HepG2 (cell line): ENCODE data around the gene BIRC3. TPM values are rescaled to one million over a fixed set of nuclear protein-coding genes. Genes with fewer than 3 reads are reported as not detected.
A peak's percentile ranks its signal among the peaks of the same experiment; 100 is the strongest.

ENCODE experiments used
- CBX5 ChIP-seq: sonication (generic); formaldehyde crosslinking; IDR thresholded peaks from 2 replicates; pipeline ENCODE4 v1.4.0; 2020; ENCODE audit warnings: missing genetic modification reagents, borderline replicate concordance
- CC2D1A ChIP-seq: sonication (generic); formaldehyde crosslinking; IDR thresholded peaks from 2 replicates; pipeline ENCODE4 v1.8.1; 2023; ENCODE audit warnings: mild to moderate bottlenecking, missing genetic modification reagents
- GTF2F1 ChIP-seq: fragments of 150-350 bp; IDR thresholded peaks from 2 replicates; pipeline ENCODE4 v1.6.1; 2014; ENCODE audit warnings: low read length
- HOXD1 ChIP-seq: sonication (generic); formaldehyde crosslinking; IDR thresholded peaks from 2 replicates; pipeline ENCODE4 v1.5.0; 2020; ENCODE audit warnings: missing genetic modification reagents
- MIXL1 ChIP-seq: IDR thresholded peaks from 2 replicates; pipeline ENCODE4 v1.6.1; 2016
- POLR2AphosphoS5 ChIP-seq: IDR thresholded peaks from 2 replicates; pipeline ENCODE4 v1.6.1; 2012; ENCODE audit warnings: low read depth, low read length
- SMAD3 ChIP-seq: sonication (generic); formaldehyde crosslinking; IDR thresholded peaks from 2 replicates; pipeline ENCODE4 v1.4.0; 2020; ENCODE audit warnings: missing genetic modification reagents
- YEATS4 ChIP-seq: sonication (generic); formaldehyde crosslinking; IDR thresholded peaks from 2 replicates; pipeline ENCODE4 v1.4.0; 2020; ENCODE audit warnings: missing genetic modification reagents, borderline replicate concordance
- ZBTB7A ChIP-seq: sonication (generic); formaldehyde crosslinking; IDR thresholded peaks from 2 replicates; pipeline ENCODE4 v1.8.0; 2022; ENCODE audit warnings: mild to moderate bottlenecking, missing genetic modification reagents
- ZNF235 ChIP-seq: sonication (generic); formaldehyde crosslinking; IDR thresholded peaks from 2 replicates; pipeline ENCODE4 v1.8.1; 2023; ENCODE audit warnings: mild to moderate bottlenecking, missing genetic modification reagents, borderline replicate concordance
- ZNF446 ChIP-seq: sonication (generic); formaldehyde crosslinking; IDR thresholded peaks from 2 replicates; pipeline ENCODE4 v1.5.0; 2020; ENCODE audit warnings: mild to moderate bottlenecking, missing genetic modification reagents
- ZNF572 ChIP-seq: sonication (generic); formaldehyde crosslinking; IDR thresholded peaks from 2 replicates; pipeline ENCODE4 v1.5.1; 2020; ENCODE audit warnings: mild to moderate bottlenecking, missing genetic modification reagents
- ZNF782 ChIP-seq: sonication (generic); formaldehyde crosslinking; IDR thresholded peaks from 2 replicates; pipeline ENCODE4 v1.4.0; 2020; ENCODE audit warnings: missing genetic modification reagents, mild to moderate bottlenecking, borderline replicate concordance
- ZSCAN20 ChIP-seq: sonication (generic); formaldehyde crosslinking; IDR thresholded peaks from 2 replicates; pipeline ENCODE4 v1.4.0; 2020; ENCODE audit warnings: missing genetic modification reagents, mild to moderate bottlenecking, borderline replicate concordance
- polyA plus RNA-seq, 8 experiments: library from polyadenylated mRNA; depleted of rRNA in 3 of 8; stranded (reverse) in 7 of 8; unstranded in 1 of 8; fragments of >200 nt; fragmentation: Illumina TruSeq in 4 of 8; extraction: Trizol in 4 of 8; gene quantifications; 2 replicates each; pipeline versions ENCODE4 v1.2.1 to v1.2.3, GENCODE V29; 2011 to 2016; ENCODE audit warnings: low read depth in 4 of 8, missing spikeins in 1 of 8, mixed read lengths in 1 of 8; ENCODE audit not compliant: insufficient read depth in 1 of 8
- total RNA-seq, 5 experiments: library from RNA; depleted of rRNA; stranded (reverse); fragments of >200 nt; fragmentation: Illumina TruSeq; extraction: Trizol; gene quantifications; 2 replicates each; pipeline ENCODE4 v1.2.3, GENCODE V29; 2016; ENCODE audit warnings: low read depth in 1 of 5
- TF ChIP-seq, protein P1 (sequence below): sonication (generic); formaldehyde crosslinking; IDR thresholded peaks from 2 replicates; pipeline ENCODE4 v1.5.0; 2020; ENCODE audit warnings: missing genetic modification reagents
- TF ChIP-seq, protein P2 (sequence below): sonication (generic); IDR thresholded peaks from 2 replicates; pipeline ENCODE4 v1.6.1; 2016; ENCODE audit warnings: low read depth, borderline replicate concordance
- TF ChIP-seq, protein P3 (sequence below): fragments of 450-650 bp; IDR thresholded peaks from 2 replicates; pipeline ENCODE4 v1.6.1; 2017; ENCODE audit warnings: mild to moderate bottlenecking
- TF ChIP-seq, protein P4 (sequence below): IDR thresholded peaks from 2 replicates; pipeline ENCODE4 v1.6.1; 2016; ENCODE audit warnings: low read depth
- TF ChIP-seq, protein P5 (sequence below): sonication (generic); formaldehyde crosslinking; IDR thresholded peaks from 2 replicates; pipeline ENCODE4 v1.5.1; 2020; ENCODE audit warnings: missing genetic modification reagents, mild to moderate bottlenecking, borderline replicate concordance

The BIRC3 gene
- total and polyA plus RNA-seq, 2 of the 13 experiments (the other 11 are each of a cell fraction or from before 2014, with no cell fraction given) = 0.41 to 4.2 TPM

DNA sequence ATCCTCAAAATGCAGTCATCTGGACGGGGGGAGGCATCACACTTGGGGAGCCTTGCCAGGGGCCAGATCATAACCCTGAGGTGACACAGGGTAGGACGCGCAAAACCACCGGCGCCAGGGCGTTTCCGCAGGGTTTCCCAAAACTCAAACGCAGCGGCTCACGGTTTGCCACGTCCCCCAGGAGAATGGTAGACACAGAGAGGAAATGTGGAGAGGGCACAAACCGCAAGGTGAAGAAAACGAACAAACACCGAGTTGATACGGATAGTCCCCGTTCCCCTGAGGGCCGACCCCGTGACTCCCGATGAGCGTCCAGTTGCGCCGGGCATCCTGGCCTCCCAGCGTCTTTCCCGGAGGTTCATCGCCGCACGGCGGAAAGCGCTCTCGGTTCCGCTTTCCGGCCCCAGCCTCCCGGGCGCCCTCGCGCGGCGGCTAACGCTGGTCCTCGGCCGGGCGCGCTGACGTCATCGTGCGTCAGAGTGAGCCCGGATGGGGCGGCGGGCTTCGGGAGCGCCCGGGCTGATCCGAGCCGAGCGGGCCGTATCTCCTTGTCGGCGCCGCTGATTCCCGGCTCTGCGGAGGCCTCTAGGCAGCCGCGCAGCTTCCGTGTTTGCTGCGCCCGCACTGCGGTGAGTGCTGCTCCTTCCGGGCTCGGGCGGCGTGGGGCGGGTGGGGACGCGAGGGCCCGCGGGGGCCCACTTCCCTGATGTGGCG lies 29.6 kb downstream of the BIRC3 start, which contains the start of gene BIRC2 (continued):
- TF ChIP-seq, protein P1, sequence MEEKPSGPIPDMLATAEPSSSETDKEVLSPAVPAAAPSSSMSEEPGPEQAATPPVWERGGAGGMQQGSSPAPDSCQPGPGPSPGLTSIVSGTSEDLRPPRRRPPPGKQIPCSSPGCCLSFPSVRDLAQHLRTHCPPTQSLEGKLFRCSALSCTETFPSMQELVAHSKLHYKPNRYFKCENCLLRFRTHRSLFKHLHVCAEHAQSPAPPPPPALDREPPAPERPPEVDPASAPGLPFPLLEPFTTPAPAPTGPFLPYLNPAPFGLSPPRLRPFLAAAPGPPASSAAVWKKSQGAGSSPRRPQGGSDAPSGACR (CRISPR knock-in tag) = no peak; the same call in 1 of the 2 replicates
- TF ChIP-seq, protein P2, sequence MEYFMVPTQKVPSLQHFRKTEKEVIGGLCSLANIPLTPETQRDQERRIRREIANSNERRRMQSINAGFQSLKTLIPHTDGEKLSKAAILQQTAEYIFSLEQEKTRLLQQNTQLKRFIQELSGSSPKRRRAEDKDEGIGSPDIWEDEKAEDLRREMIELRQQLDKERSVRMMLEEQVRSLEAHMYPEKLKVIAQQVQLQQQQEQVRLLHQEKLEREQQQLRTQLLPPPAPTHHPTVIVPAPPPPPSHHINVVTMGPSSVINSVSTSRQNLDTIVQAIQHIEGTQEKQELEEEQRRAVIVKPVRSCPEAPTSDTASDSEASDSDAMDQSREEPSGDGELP = no peak; the same call in 1 of the 2 replicates
- TF ChIP-seq MIXL1 (CRISPR knock-in tag) (0 out of 2 replicates have a peak, but pooled peaks have one; percentile 32), ZNF235 (CRISPR knock-in tag) (no peak), SMAD3 (CRISPR knock-in tag) (0 out of 2 replicates have a peak, but pooled peaks have one; percentile 37), ZSCAN20 (CRISPR knock-in tag) (peak; percentile 33; the same call in 1 of the 2 replicates), ZNF782 (CRISPR knock-in tag) (no peak), CC2D1A (CRISPR knock-in tag) (no peak), ZNF446 (CRISPR knock-in tag) (0 out of 2 replicates have a peak, but pooled peaks have one; percentile 71), CBX5 (no peak), YEATS4 (CRISPR knock-in tag) (no peak; the same call in 1 of the 2 replicates), ZNF572 (CRISPR knock-in tag) (no peak), GTF2F1 (no peak), POLR2AphosphoS5 (peak; percentile 72), ZBTB7A (CRISPR knock-in tag) (no peak), HOXD1 (no peak; the same call in 1 of the 2 replicates)
- TF ChIP-seq, protein P3, sequence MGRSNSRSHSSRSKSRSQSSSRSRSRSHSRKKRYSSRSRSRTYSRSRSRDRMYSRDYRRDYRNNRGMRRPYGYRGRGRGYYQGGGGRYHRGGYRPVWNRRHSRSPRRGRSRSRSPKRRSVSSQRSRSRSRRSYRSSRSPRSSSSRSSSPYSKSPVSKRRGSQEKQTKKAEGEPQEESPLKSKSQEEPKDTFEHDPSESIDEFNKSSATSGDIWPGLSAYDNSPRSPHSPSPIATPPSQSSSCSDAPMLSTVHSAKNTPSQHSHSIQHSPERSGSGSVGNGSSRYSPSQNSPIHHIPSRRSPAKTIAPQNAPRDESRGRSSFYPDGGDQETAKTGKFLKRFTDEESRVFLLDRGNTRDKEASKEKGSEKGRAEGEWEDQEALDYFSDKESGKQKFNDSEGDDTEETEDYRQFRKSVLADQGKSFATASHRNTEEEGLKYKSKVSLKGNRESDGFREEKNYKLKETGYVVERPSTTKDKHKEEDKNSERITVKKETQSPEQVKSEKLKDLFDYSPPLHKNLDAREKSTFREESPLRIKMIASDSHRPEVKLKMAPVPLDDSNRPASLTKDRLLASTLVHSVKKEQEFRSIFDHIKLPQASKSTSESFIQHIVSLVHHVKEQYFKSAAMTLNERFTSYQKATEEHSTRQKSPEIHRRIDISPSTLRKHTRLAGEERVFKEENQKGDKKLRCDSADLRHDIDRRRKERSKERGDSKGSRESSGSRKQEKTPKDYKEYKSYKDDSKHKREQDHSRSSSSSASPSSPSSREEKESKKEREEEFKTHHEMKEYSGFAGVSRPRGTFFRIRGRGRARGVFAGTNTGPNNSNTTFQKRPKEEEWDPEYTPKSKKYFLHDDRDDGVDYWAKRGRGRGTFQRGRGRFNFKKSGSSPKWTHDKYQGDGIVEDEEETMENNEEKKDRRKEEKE = no peak
- TF ChIP-seq, protein P4, sequence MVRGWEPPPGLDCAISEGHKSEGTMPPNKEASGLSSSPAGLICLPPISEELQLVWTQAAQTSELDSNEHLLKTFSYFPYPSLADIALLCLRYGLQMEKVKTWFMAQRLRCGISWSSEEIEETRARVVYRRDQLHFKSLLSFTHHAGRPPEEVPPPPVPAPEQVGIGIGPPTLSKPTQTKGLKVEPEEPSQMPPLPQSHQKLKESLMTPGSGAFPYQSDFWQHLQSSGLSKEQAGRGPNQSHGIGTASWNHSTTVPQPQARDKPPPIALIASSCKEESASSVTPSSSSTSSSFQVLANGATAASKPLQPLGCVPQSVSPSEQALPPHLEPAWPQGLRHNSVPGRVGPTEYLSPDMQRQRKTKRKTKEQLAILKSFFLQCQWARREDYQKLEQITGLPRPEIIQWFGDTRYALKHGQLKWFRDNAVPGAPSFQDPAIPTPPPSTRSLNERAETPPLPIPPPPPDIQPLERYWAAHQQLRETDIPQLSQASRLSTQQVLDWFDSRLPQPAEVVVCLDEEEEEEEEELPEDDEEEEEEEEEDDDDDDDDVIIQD (CRISPR knock-in tag) = peak; percentile 26; the same call in 1 of the 2 replicates
- TF ChIP-seq, protein P5, sequence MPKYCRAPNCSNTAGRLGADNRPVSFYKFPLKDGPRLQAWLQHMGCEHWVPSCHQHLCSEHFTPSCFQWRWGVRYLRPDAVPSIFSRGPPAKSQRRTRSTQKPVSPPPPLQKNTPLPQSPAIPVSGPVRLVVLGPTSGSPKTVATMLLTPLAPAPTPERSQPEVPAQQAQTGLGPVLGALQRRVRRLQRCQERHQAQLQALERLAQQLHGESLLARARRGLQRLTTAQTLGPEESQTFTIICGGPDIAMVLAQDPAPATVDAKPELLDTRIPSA (CRISPR knock-in tag) = no peak
